Right cardiac atrium (tissue), 5 donors: ENCODE measurements around the gene UIMC1. TPM values are rescaled to one million over a fixed set of nuclear protein-coding genes. Genes with fewer than 3 reads are reported as not detected.
"Not testable (repeated sequence)": the region's sequence is repeated elsewhere in the genome, so short reads cannot be mapped to it uniquely, and the experiment has no call there.

Source experiments
- ATAC-seq, 2 donors: fragments of 200-7000 bp; cut with Tn5 transposase; one replicate each; pipeline versions ENCODE4 v1.8.0 to v1.9.1; 2020; ENCODE audit warnings: moderate library complexity in 2 of 2, mild to moderate bottlenecking in 1 of 2
- DNase-seq, 3 donors: peaks; one replicate each; pipeline ENCODE4 v3.0.0-alpha.2; 2020
- H3K27ac ChIP-seq: one replicate; pipeline ENCODE4 v1.5.1; 2013; ENCODE audit warnings: mild to moderate bottlenecking, low read length, control low read depth, moderate library complexity
- H3K27me3 ChIP-seq: one replicate; pipeline ENCODE4 v1.6.1; 2013; ENCODE audit not compliant: control insufficient read depth, insufficient read depth
- H3K4me1 ChIP-seq: one replicate; pipeline ENCODE4 v1.6.1; 2013; ENCODE audit warnings: low read length; ENCODE audit not compliant: control insufficient read depth, insufficient read depth
- H3K4me3 ChIP-seq: one replicate; pipeline ENCODE4 v1.5.1; 2013; ENCODE audit warnings: low read length, control low read depth
- H3K9me3 ChIP-seq: one replicate; pipeline ENCODE4 v1.6.1; 2013; ENCODE audit warnings: low read length; ENCODE audit not compliant: control insufficient read depth
- WGBS: extraction: QIAGEN DNeasy Blood & Tissue Kit; methylation state at CpG from one replicate; pipeline ENCODE4 v1.1.7; 2013; 5-methylcytosine and 5-hydroxymethylcytosine counted together
- intact Hi-C, 4 donors: fragments of 100-400 bp; cut with DNase I; formaldehyde crosslinking; loops; one replicate each; pipeline versions ENCODE4 v1.11.0 to v1.14.0; 2022 to 2023
- polyA plus RNA-seq: library from polyadenylated mRNA; stranded (reverse); fragments of 200-250 nt; gene quantifications from one replicate; pipeline ENCODE4 v1.2.3, GENCODE V29; 2013
- total RNA-seq, 4 donors: library from RNA; stranded (reverse); fragmentation: NEBNext Ultra II Directional; extraction: Animal tissue kit (Norgen Biotek cat#: 25700); gene quantifications; one replicate each; pipeline ENCODE4 v1.2.1, GENCODE V29; 2021
- donor health status: healthy with polysubstance abuse.
- donor health status: DM: no; HTN: yes; CAD: no.
- donor health status: DM: no; HTN: no; CAD: no.
- donor health status: DM: no; HTN: yes; CAD: no; lungs with severe emphysema.
- donor health status: DM: yes; HTN: yes; CAD: no.

Gene UIMC1
- total and polyA plus RNA-seq, 5 donors, result 15.3 to 37.6 (median 29.4) TPM

DNA sequence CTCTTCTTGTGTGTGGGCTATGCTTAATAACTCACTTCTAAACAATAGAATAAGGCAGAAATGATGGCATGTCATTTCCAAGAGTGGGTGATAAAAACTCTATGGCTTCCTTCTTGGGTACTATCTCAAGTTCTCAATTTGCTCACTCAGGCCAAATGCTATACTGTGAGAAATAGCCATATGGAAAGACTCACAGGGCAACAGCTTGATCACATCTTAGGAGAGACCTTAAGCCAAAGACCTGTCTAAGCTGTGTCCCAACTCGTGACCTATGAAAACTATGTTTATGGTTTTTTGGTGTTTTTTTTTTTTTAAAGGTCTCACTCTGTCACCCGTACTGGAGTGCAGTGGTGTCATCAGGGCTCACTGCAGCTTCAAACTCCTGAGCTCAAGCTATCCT, 2.1 kb upstream of the UIMC1 start:
- WGBS, result 46% methylated on average over 2 of the region's 2 CpGs
- intact Hi-C loops, result no loop called here
- DNase-seq (no peak), ATAC-seq (no peak)
- Histone ChIP-seq H3K27me3 (no peaks in the 10 kb centered on the region), H3K4me1 (no peaks in the 10 kb centered on the region), H3K9me3 (no peaks in the 10 kb centered on the region), H3K4me3 (no peak overlapping the region), H3K27ac (no peak overlapping the region)

DNA sequence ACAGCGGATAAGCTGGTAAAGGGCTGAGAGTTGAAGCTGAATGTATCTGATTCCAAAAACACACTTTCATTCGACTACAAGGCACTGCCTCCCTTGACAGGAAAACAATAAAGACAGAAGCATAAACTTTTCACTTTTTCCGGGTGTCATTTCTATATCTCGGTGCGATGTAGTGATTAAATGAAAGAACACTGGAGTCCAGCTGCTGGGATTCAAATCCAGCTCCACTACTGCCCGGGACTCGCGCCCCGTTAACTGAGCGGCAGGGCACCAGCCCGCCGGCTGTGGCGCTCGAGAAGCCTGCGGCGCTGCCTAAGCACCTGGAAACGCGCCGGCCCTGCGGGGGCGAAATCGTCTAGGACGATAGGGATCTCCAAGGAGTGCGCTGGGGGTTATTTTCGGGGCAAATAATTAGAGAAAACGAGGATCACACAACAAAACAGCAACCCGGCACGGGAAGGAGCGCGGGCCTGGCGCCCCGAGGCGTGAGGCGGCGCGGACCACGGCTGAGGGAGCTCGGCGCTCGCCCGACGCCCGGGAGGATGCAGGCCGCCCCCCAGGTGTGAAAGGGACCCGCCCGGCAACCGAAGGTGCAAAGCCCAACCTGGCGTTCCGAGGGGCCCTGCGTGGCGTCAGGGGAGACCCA, 837 bp downstream of the UIMC1 start:
- peak overlapping the region; percentile 87 for H3K27ac ChIP-seq
- ATAC-seq (peak; percentile 85 to 86), DNase-seq (peak; percentile 79 to 89 (median 89))
- peak overlapping the region; percentile 81 for H3K4me3 ChIP-seq
- no peaks in the 10 kb centered on the region for H3K27me3 ChIP-seq
- intact Hi-C loops, result no loop called here
- no peaks in the 10 kb centered on the region for H3K4me1 ChIP-seq
- no peaks in the 10 kb centered on the region for H3K9me3 ChIP-seq
- under 1% methylated on average over 51 of the region's 51 CpGs for WGBS

DNA sequence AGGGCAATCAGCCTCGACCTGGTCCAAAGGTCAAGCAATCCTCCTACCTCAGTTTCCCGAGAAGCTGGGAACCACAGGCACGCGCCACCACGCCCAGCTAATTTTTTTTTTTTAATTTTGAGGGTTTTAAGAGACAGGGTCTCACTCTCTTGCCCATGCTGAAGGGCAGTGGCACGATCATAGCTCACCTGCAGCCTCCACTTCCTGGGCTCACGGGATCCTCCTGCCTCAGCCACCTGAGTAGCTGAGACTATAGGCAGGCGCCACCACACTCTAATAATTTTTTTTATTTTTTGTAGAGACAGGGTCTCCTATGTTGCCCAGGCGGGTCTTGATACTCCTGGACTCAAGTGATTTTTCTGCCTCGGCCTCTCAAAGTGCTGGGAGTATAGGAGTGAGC, 1.6 kb downstream of the UIMC1 start:
- ATAC-seq (no peak), DNase-seq (no peak)
- no peak overlapping the region for H3K27ac ChIP-seq
- intact Hi-C loops, result no loop called here
- WGBS, result 96% methylated on average over 10 of the region's 10 CpGs
- no peak overlapping the region for H3K4me3 ChIP-seq
- H3K27me3 ChIP-seq, result no peaks in the 10 kb centered on the region
- H3K4me1 ChIP-seq, result no peaks in the 10 kb centered on the region
- no peaks in the 10 kb centered on the region for H3K9me3 ChIP-seq

DNA sequence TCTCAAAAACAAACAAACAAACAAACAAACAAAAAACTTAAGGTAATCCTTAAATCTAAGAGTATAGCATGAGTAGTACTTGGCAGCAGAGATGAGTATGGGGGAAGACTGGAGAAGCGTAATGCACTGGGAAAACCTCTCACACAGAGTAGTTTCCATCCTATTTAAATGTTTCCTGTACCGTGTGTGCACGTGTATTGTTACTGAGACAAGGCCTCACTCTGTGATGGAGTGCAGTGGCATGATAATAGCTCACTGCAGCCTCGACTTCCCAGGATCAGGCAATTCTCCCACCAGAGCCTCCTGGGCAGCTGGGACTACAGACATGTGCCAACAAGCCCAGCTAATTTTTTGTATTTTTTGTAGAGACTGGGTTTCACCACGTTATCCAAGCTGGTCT, 2.9 kb downstream of the UIMC1 start:
- intact Hi-C loops, result no loop called here
- no peaks in the 10 kb centered on the region for H3K4me1 ChIP-seq
- 67% methylated on average over 5 of the region's 5 CpGs for WGBS

DNA sequence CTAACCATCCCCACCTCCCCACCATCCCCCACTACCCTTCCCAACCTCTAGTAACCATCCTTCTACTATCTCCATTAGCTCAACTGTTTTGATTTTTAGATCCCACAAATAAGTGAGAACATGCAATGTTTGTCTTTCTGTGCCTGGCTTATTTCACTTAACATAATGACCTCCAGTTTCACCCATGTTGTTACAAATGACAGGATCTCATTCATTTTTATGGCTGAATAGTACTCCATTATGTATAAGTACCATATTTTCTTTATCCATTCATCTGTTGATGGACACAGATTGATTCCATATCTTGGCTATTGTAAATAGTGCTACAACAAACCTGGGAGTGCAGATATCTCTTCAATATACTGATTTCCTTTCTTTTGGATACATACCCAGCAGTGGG, 7.1 kb downstream of the UIMC1 start:
- DNase-seq, ATAC-seq, intact Hi-C loops, H3K9me3 ChIP-seq, H3K4me1 ChIP-seq, H3K27me3 ChIP-seq, H3K27ac ChIP-seq, H3K4me3 ChIP-seq: not testable (repeated sequence)

More for the DNA sequence above, 2.9 kb downstream of the UIMC1 start:
- Histone ChIP-seq H3K27me3 (no peaks in the 10 kb centered on the region), H3K9me3 (no peaks in the 10 kb centered on the region), H3K4me3 (no peak overlapping the region), H3K27ac (no peak overlapping the region)
- DNase-seq (no peak), ATAC-seq (no peak)

DNA sequence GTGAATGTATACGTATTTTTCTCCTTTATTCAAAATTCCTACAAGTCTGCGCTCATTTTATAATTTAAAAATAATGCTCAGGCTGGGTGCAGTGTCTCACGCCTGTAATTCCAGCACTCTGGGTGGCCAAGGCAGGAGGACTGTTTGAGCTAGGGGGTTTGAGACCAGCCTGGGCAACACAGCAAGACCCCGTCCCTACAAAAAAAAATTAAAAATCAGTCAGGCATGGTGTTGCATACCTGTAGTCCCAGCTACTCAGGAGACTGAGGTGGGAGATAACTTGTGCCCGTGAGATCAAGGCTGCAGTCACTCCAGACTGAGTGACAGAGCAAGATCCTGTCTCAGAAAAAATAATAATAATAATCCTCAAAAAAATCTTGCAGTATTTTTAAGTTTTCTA, 7.8 kb downstream of the UIMC1 start:
- Histone ChIP-seq H3K27ac (no peak overlapping the region), H3K27me3 (no peaks in the 10 kb centered on the region), H3K4me3 (no peak overlapping the region), H3K9me3 (no peaks in the 10 kb centered on the region), H3K4me1 (no peaks in the 10 kb centered on the region)
- intact Hi-C loops, result no loop called here
- ATAC-seq, result no peak
- 98% methylated on average over 5 of the region's 5 CpGs for WGBS
- DNase-seq, result no peak

DNA sequence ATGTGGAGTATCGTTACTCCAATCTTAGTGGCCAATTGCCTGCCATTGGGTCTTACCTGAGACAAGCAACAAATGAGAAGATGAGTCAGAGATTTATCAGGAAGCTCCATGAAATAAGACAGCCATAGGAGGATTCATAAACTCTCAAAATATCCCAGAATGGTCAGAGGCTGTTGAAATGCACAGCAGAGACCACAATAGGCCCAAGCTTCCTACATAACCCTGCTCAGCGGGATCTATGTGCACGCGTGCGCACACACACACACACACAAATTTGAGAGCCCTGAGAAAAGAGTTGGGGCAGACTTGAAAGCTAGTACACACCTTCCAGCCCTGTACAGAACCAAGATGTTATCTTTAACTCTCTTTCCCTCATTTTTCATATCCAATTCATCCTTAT, 9.8 kb downstream of the UIMC1 start:
- WGBS, result 92% methylated on average over 5 of the region's 5 CpGs
- Histone ChIP-seq H3K4me3 (no peak overlapping the region), H3K4me1 (no peaks in the 10 kb centered on the region), H3K27me3 (no peaks in the 10 kb centered on the region), H3K27ac (no peak overlapping the region), H3K9me3 (no peaks in the 10 kb centered on the region)
- DNase-seq (no peak), ATAC-seq (no peak)
- intact Hi-C loops, result no loop called here

DNA sequence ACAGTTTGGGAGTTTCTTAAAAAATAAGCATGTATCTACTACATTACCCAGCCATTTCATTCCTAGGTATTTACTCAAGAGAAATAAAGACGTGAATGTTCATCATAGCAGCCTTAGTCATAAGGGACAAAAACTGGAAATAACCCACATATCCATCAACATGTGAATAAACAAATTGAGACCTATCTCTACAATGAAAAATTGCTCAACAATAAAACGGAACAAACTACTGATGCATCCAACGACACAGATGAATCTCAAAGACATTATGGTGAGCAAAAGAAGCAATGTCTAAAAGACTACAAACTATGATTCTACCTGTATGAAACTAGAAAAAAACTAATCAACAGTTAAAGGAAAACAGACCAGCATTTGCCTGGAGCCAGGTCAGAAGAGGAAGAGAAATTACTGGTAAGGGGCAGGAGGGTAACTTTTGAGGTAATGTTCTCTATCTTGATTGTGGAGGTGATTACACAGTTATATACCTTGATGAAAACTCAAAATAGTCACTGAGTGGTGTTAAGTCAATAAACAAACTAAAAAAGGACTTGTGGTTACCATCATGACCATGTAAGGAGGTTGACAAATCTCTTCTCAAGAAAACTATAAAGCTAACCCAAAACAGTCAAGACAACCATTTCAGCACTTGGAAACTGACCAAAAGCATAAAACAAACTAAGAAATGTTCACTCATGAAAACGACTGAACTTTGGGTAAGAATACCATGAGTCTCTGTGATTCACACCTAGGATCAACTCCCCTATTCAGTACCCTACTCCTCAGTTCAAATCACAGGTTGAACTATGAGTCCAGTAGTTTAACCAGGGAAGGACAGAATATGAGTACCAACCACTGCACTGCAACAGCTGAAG, 10.4 kb downstream of the UIMC1 start:
- no peaks in the 10 kb centered on the region for H3K27me3 ChIP-seq
- ATAC-seq (peak in 1 of 2 donors; percentile 8), DNase-seq (no peak)
- H3K9me3 ChIP-seq, result no peaks in the 10 kb centered on the region
- H3K4me1 ChIP-seq, result no peaks in the 10 kb centered on the region
- no peak overlapping the region for H3K4me3 ChIP-seq
- WGBS, result 38% methylated on average over 4 of the region's 4 CpGs
- no peak overlapping the region for H3K27ac ChIP-seq
- intact Hi-C loops, result no loop called here

DNA sequence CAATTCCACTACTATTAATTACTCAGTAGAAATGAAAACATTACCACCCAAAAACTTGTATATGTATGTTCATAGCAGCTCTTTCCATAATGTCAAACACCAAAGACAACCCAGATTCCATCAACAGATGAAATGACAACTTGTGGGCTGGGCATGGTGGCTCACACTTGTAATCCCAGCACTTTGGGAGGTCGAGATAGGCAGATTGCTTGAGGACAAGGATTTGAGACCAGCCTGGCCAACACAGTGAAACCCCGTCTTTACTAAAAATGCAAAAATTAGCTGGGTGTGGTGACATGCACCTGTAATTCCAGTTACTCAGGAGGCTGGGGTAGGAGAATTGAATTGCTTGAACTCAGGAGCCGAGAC, 11.5 kb downstream of the UIMC1 start:
- H3K9me3 ChIP-seq, result no peaks in the 10 kb centered on the region
- no peak for DNase-seq
- H3K4me3 ChIP-seq, result no peak overlapping the region
- peak in 1 of 2 donors; percentile 27 for ATAC-seq
- intact Hi-C loops, result no loop called here
- H3K27ac ChIP-seq, result no peak overlapping the region
- 92% methylated on average over 3 of the region's 3 CpGs for WGBS
- H3K4me1 ChIP-seq, result no peaks in the 10 kb centered on the region
- no peaks in the 10 kb centered on the region for H3K27me3 ChIP-seq

DNA sequence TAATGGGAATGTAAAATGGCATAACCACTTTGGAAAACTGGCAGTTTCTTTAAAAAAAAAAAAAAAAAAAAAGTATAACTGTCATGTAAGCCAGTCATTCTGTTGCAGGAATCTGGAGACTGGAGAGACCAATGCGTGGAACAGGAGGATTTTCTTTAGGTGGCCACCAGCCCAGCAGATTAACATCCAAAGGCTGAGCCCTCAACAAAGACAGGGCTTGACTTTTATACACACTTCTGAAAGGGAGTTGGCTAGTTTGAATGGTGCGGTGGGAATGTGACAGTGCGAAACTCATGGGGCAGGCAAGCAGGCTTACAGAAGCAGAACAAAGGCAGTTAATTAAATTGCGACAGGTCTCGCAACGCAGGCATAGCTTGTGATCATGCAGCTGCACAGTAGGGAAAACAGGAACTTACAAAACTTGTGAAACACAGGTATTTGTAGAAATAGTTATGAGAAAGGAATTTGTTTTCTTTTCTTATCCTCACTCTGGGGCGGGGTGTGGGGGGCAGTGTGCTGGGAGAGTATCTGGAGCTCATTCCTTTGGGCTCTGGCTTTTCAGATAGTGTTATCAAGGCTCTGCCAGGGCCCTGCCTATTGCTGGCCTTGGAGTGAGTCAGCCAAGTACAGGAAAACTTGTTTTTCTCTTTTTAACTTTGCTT, 12.0 kb downstream of the UIMC1 start:
- 76% methylated on average over 7 of the region's 7 CpGs for WGBS
- peak in 1 of 3 donors; percentile 26 for DNase-seq
- H3K27ac ChIP-seq, result no peak overlapping the region
- no peak overlapping the region for H3K4me3 ChIP-seq
- H3K4me1 ChIP-seq, result no peaks in the 10 kb centered on the region
- intact Hi-C loops, result no loop called here
- ATAC-seq, result peak; percentile 57 to 82
- no peaks in the 10 kb centered on the region for H3K9me3 ChIP-seq
- H3K27me3 ChIP-seq, result no peaks in the 10 kb centered on the region

DNA sequence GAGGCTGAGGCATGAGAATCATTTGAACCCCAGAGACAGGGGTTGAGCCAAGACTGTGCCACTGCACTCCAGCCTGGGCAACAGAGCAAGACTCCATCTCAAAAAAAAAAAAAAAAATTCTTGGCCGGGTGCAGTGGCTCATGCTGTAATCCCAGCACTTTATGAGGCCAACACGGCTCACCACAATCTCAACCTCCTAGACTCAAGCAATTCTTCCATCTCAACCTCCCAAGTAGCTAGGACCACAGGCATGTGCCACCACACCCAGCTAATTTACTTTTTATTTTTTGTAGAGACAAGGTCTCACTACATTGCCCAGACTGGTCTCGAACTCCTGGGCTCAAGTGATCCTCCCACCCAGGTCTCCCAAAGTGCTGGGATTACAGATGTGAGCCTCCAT, 13.5 kb downstream of the UIMC1 start:
- H3K27me3 ChIP-seq, intact Hi-C loops, H3K4me1 ChIP-seq, H3K27ac ChIP-seq, DNase-seq, H3K9me3 ChIP-seq, H3K4me3 ChIP-seq, ATAC-seq: not testable (repeated sequence)
- WGBS, result 92% methylated on average over 3 of the region's 3 CpGs
